ENCODE results near the gene LRPAP1.

Gene LRPAP1

GRCh38 chr4:3531318-3531878 lies 824 bp downstream of the LRPAP1 start:
- DNase-seq (ENCODE audit: low spot score), result no peak

GRCh38 chr4:3530663-3531254 lies 1.5 kb downstream of the LRPAP1 start:
- DNase-seq (ENCODE audit: low spot score), result no peak

GRCh38 chr4:3530051-3530450 lies 2.2 kb downstream of the LRPAP1 start:
- no peak for DNase-seq (ENCODE audit: low spot score)

- DNase-seq (ENCODE audit: low spot score), result no peak
These were observed 2.9 kb downstream of the LRPAP1 start for GRCh38 chr4:3529363-3529762.

GRCh38 chr4:3527914-3528876 lies 4.0 kb downstream of the LRPAP1 start:
- DNase-seq (ENCODE audit: low spot score), result no peak

GRCh38 chr4:3527101-3527913 lies 4.9 kb downstream of the LRPAP1 start:
- DNase-seq (ENCODE audit: low spot score), result no peak

- no peak for DNase-seq (ENCODE audit: low spot score)
These were observed 5.8 kb downstream of the LRPAP1 start for GRCh38 chr4:3526456-3526855.

GRCh38 chr4:3525532-3526430 lies 6.4 kb downstream of the LRPAP1 start:
- DNase-seq (ENCODE audit: low spot score), result no peak

GRCh38 chr4:3524920-3525319 lies 7.3 kb downstream of the LRPAP1 start:
- DNase-seq (ENCODE audit: low spot score), result no peak

- no peak for DNase-seq (ENCODE audit: low spot score)
These were observed 7.9 kb downstream of the LRPAP1 start for GRCh38 chr4:3524349-3524748.

GRCh38 chr4:3523628-3524221 lies 8.5 kb downstream of the LRPAP1 start:
- no peak for DNase-seq (ENCODE audit: low spot score)

GRCh38 chr4:3523146-3523627 lies 9.0 kb downstream of the LRPAP1 start:
- DNase-seq (ENCODE audit: low spot score), result no peak

- DNase-seq (ENCODE audit: low spot score), result no peak
These were observed 9.6 kb downstream of the LRPAP1 start for GRCh38 chr4:3522651-3523050.

- DNase-seq (ENCODE audit: low spot score), result no peak
These were observed 9.9 kb downstream of the LRPAP1 start for GRCh38 chr4:3522326-3522640.

GRCh38 chr4:3521621-3522325 lies 10.4 kb downstream of the LRPAP1 start:
- DNase-seq (ENCODE audit: low spot score), result no peak

- no peak for DNase-seq (ENCODE audit: low spot score)
These were observed 11.2 kb downstream of the LRPAP1 start for GRCh38 chr4:3520796-3521600.

GRCh38 chr4:3520276-3520675 lies 11.9 kb downstream of the LRPAP1 start:
- no peak for DNase-seq (ENCODE audit: low spot score)

- no peak for DNase-seq (ENCODE audit: low spot score)
These were observed 12.6 kb downstream of the LRPAP1 start for GRCh38 chr4:3519468-3520264.

Measured in activated CD4-positive, alpha-beta T cell treated with anti-CD3 and anti-CD28 coated beads, Interleukin-2, Interleukin-4, amounts not matched to agents 100 ng/mL and 50 ng/mL, durations not matched to agents 16 hours and 8 hours (primary cell).